Activated gamma-delta T cell treated with Interleukin-2 at 50 U/mL for 16 hours (primary cell): ENCODE data around the gene GLTP.

Experiments used
- DNase-seq: peaks from one replicate; pipeline ENCODE4 v3.0.0-alpha.2; 2020

GLTP gene

GRCh38 chr12:109818253-109818652 lies 62.1 kb downstream of the GLTP start:
- no peak for DNase-seq

- no peak for DNase-seq
Observed at GRCh38 chr12:109817627-109818231, 62.6 kb downstream of the GLTP start.

GRCh38 chr12:109816870-109817269 lies 63.5 kb downstream of the GLTP start:
- DNase-seq = no peak

- no peak for DNase-seq
Observed at GRCh38 chr12:109815757-109816617, 64.4 kb downstream of the GLTP start.

DNA sequence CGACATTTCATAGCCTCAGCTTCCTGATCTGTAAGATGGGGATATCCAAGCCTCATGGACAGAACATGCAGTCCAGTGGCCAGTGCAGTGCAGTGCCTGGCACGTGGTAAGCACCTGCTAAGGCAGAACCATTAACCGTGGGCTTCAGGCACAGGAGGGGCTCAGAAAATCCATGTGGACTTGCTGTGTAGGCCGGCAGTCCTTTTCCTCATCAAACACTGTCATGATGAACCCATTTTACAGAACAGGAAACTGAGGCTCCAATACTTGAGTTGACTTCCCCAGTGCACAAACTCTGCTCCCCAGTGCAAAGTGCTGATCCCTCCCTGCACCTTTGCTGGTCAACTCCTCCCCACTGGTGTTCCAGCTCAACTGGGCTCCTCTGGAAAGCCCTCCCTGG lies 65.1 kb downstream of the GLTP start:
- no peak for DNase-seq

- no peak for DNase-seq
Observed at GRCh38 chr12:109814600-109815150, 65.7 kb downstream of the GLTP start.

- DNase-seq = no peak
Observed at GRCh38 chr12:109813810-109814416, 66.4 kb downstream of the GLTP start.

GRCh38 chr12:109811624-109811995 lies 68.7 kb downstream of the GLTP start:
- DNase-seq = no peak

DNA sequence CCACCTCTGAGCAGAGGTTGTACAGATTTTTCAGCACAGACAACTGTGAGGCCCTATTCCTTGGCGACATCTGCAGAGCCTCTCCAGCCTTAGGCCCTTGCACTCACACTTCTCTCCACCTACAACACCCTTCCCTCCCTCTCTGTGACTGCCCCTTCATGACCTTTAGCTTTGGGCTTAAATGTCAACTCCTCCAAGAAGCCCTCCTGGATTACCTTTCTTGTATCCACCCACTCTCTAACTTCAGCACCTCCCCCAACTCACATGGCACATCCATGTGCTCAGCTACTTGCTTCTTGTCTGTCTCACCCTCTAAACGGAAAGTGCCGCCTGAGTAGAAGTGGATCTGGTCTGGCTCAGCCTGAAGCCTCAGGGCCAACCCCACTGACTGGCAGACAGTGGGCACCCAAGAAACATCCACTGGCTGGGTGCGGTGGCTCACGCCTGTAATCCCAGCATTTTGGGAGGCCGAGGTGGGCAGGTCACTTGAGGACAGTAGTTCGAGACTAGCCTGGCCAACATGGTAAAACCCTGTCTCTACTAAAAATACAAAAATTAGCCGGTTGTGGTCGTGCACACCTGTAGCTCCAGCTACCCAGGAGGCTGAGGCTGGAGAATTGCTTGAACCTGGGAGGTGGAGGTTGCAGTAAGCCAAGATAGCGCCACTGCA lies 69.3 kb downstream of the GLTP start:
- DNase-seq = no peak

DNA sequence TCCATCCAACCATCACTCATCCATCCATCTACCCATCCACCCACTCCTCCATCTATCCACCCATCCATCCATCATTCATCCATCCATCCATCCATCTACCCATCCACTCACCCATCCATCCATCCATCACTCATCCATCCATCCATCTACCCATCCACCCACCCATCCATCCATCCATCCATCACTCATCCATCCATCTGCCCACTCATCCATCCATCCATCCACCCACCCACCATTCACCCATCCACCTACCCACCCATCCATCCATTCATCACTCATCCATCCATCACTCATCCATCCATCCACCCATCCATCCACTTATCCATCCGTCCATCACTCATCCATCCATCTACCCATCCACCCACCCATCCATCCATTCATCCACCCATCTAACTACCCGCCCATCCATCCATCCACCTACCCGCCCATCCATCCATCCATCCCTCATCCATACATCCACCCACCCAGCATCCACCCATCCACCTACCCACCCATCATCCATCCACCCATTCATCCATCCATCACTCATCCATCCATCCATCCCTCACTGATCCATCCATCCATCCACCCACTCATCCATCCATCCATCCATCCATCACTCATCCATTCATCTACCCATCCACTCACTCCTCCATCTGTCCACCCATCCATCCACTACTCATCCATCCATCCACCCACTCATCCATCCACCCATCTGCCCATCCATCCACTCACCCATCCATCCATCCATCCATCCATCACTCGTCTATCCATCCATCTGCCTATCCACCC lies 71.3 kb downstream of the GLTP start:
- no peak for DNase-seq

DNA sequence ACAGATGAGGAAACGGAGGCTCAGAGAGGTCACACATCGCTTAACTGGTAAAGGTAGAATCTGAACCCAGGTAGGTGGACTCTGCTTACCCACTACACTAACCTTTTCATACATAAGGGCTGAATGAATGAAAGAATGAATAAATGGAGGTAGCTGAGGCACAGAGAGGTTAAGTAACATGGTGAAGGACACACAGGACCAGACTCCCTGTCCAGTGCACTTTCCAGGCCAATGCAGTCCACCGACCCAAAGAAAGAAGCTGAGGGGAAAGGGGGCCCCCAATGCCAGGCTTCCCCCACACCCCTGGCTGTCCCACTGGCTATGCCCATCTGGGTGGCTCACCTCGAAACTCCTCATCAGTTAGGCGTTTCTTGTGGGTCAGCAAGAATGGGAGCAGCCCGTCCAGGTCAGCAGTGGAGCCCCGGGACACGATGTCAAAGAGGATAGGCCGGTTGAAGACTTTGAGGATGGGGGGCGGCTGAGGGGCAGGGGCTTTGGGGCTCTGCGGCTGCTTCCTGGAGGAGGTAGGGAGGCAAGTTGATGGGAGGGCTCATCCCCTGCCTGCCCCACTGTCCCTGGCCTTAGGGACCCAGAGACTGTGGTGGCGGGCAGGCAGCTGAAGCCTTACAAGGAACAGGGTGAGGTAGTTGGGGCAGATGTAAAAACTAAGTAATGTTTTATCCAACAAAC lies 72.2 kb downstream of the GLTP start:
- no peak for DNase-seq

- peak; percentile 70 for DNase-seq
Observed at GRCh38 chr12:109804820-109805761, 75.2 kb downstream of the GLTP start.

- no peak for DNase-seq
Observed at GRCh38 chr12:109803678-109804077, 76.7 kb downstream of the GLTP start.

- DNase-seq = no peak
Observed at GRCh38 chr12:109802828-109803227, 77.5 kb downstream of the GLTP start.
